Parathyroid adenoma (tissue), 2 donors: Measurements from ENCODE around the gene TMSB15A.

Experiments
- H2AFZ ChIP-seq: fragments of 300-600 bp; sonication (generic); one replicate; pipeline ENCODE4 v1.7.0; 2017; ENCODE audit warnings: antibody characterized with exemption, mild to moderate bottlenecking
- H3K27ac ChIP-seq: fragments of 300-600 bp; sonication (generic); one replicate; pipeline ENCODE4 v1.7.0; 2017
- H3K27me3 ChIP-seq: fragments of 300-600 bp; sonication (generic); one replicate; pipeline ENCODE4 v1.7.0; 2017; ENCODE audit warnings: low read length; ENCODE audit not compliant: control insufficient read depth, insufficient read depth
- H3K36me3 ChIP-seq: fragments of 300-600 bp; sonication (generic); one replicate; pipeline ENCODE4 v1.7.0; 2017; ENCODE audit warnings: low read length; ENCODE audit not compliant: control insufficient read depth, insufficient read depth
- H3K4me1 ChIP-seq: fragments of 300-600 bp; sonication (generic); one replicate; pipeline ENCODE4 v1.7.0; 2017; ENCODE audit warnings: control low read depth
- H3K4me2 ChIP-seq: fragments of 300-600 bp; sonication (generic); one replicate; pipeline ENCODE4 v1.7.0; 2017; ENCODE audit warnings: low read length
- H3K4me3 ChIP-seq: fragments of 300-600 bp; sonication (generic); one replicate; pipeline ENCODE4 v1.7.0; 2017; ENCODE audit warnings: low read depth, low read length
- H3K79me2 ChIP-seq: fragments of 300-600 bp; sonication (generic); one replicate; pipeline ENCODE4 v1.7.0; 2017; ENCODE audit warnings: control low read depth
- H3K9ac ChIP-seq: fragments of 300-600 bp; sonication (generic); one replicate; pipeline ENCODE4 v1.7.0; 2017; ENCODE audit warnings: mild to moderate bottlenecking
- H3K9me3 ChIP-seq: fragments of 300-600 bp; sonication (generic); one replicate; pipeline ENCODE4 v1.7.0; 2017; ENCODE audit warnings: low read length; ENCODE audit not compliant: control insufficient read depth
- CTCF ChIP-seq: fragments of 300-600 bp; sonication (generic); IDR thresholded peaks from one replicate; pipeline ENCODE4 v1.7.0; 2017; ENCODE audit warnings: antibody characterized with exemption, mild to moderate bottlenecking
- donor health status: primary hyperparathyroidism.

The TMSB15A gene

GRCh38 chrX:102515975-102516941 is at the start of gene TMSB15A:
TMSB15A (minus strand) TSS chrX:102516739.
- Histone ChIP-seq H3K4me1 (no peaks in the 10 kb centered on the region), H2AFZ (peak within 1 kb of the TSS; percentile 76), H3K36me3 (no peaks in the 10 kb centered on the region), H3K27me3 (no peaks in the 10 kb centered on the region), H3K4me2 (peak within 1 kb of the TSS; percentile 66), H3K9me3 (no peaks in the 10 kb centered on the region), H3K27ac (no peak within 1 kb of the TSS), H3K9ac (no peak within 1 kb of the TSS), H3K4me3 (peak within 1 kb of the TSS; percentile 44), H3K79me2 (no peaks in the 10 kb centered on the region)
- no peak for TF ChIP-seq CTCF

DNA sequence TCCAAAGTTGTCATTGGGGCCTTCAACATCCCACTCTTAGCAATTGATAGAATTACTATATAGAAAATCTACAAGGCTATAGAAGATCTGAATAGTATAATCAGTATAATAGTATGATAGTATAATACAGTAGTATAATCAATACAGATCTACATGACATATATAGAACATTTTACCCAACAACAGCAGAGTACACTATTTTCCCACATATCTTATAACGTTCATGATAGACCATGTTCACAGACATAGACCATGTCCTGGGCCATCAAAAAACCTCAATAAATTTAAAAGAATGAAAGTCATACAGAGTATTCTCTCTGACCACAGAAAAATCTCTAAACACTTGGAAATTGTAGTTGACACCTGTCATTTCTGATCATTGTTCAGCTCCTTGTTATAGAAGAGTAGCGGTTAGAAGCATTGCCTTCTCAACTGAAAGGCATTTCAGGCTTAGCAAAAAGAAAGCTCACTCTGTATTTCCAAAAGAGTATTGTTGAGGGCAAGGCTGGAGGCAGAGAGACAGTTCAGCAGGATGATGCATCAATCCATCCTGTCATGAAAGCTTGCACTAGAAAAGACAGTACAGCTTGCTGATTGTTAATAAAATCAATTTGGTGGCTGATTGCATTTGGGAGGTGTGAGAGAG is 44.0 kb upstream of the TMSB15A start:
- Histone ChIP-seq H2AFZ (no peak overlapping the region), H3K4me3 (no peak overlapping the region), H3K9ac (no peak overlapping the region), H3K27ac (no peak overlapping the region), H3K4me1 (no peaks in the 10 kb centered on the region), H3K4me2 (no peak overlapping the region), H3K9me3 (no peaks in the 10 kb centered on the region), H3K79me2 (no peaks in the 10 kb centered on the region), H3K36me3 (no peaks in the 10 kb centered on the region), H3K27me3 (no peaks in the 10 kb centered on the region)
- no peak for TF ChIP-seq CTCF

- no peak overlapping the region for H3K27ac ChIP-seq
- H3K9ac ChIP-seq: no peak overlapping the region
- no peak overlapping the region for H2AFZ ChIP-seq
These were observed 42.1 kb upstream of the TMSB15A start for GRCh38 chrX:102558607-102559006.

DNA sequence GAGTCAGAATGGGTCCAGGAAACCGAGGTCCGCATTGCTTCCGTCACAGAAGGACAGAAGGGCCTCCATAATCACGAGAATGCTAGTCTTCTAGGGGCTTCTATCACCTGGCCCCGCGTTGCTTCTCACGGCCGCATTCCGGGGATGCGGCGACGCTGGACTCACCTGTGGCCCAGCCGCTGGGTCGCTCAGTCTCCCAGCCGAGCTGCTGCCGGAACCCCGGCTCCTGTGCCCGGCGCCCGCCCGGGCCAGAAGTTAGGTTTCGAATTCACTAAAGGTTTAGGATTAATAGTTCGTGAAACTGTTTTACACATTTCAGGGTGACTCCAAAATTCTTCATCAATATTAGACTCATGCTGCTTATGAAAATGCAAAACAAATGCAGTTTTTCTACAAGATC is 31.7 kb upstream of the TMSB15A start:
- no peaks in the 10 kb centered on the region for H3K79me2 ChIP-seq
- no peak overlapping the region for H3K4me3 ChIP-seq
- H3K4me1 ChIP-seq: no peaks in the 10 kb centered on the region
- H2AFZ ChIP-seq: no peak overlapping the region
- H3K36me3 ChIP-seq: no peaks in the 10 kb centered on the region
- no peak overlapping the region for H3K27ac ChIP-seq
- H3K9me3 ChIP-seq: no peaks in the 10 kb centered on the region
- no peaks in the 10 kb centered on the region for H3K27me3 ChIP-seq
- TF ChIP-seq CTCF: no peak
- H3K9ac ChIP-seq: no peak overlapping the region
- no peak overlapping the region for H3K4me2 ChIP-seq

More at GRCh38 chrX:102558607-102559006, 42.1 kb upstream of the TMSB15A start:
- Histone ChIP-seq H3K27me3 (no peaks in the 10 kb centered on the region), H3K79me2 (no peaks in the 10 kb centered on the region), H3K4me3 (no peak overlapping the region), H3K4me2 (no peak overlapping the region), H3K4me1 (no peaks in the 10 kb centered on the region), H3K36me3 (no peaks in the 10 kb centered on the region), H3K9me3 (no peaks in the 10 kb centered on the region)
- TF ChIP-seq CTCF: no peak
